SK-N-MC (cell line): ENCODE measurements around the gene MRTFB.

ENCODE experiments used
- EZH2 ChIP-seq: fragments of 200-600 bp; sonication (generic); IDR thresholded peaks from one replicate; pipeline ENCODE4 v1.6.1; 2017; ENCODE audit warnings: antibody characterized with exemption
- POLR2AphosphoS5 ChIP-seq: IDR thresholded peaks from 2 replicates; pipeline ENCODE4 v1.6.1; 2012; ENCODE audit warnings: mild to moderate bottlenecking, low read depth, low read length, borderline replicate concordance

- TF ChIP-seq POLR2AphosphoS5 (no peak), EZH2 (no peak)
Measured at GRCh38 chr16:14302399-14303181, 231.5 kb downstream of the MRTFB start.
